Keratinocyte (primary cell): Measurements from ENCODE around the gene PDE10A. TPM values are rescaled to one million over a fixed set of nuclear protein-coding genes. Genes with fewer than 3 reads are reported as not detected.

Source experiments
- DNase-seq: peaks from one replicate; pipeline ENCODE4 v3.0.0-alpha.2; 2011; ENCODE audit warnings: low read depth, missing footprints, low spot score
- FAIRE-seq: peaks from 2 replicates; lab custom pipeline; 2011; peaks lifted over from hg19 to GRCh38; lab: Jason Lieb, UNC
- H2AFZ ChIP-seq: 2 replicates; pipeline ENCODE4 v1.6.0; 2012; ENCODE audit warnings: low read length, control low read depth, inconsistent platforms; ENCODE audit not compliant: control insufficient read depth
- H3K27ac ChIP-seq: 2 replicates; pipeline ENCODE4 v1.5.1; 2011; ENCODE audit warnings: low read length; ENCODE audit not compliant: control insufficient read depth, insufficient read depth
- H3K27me3 ChIP-seq: 3 replicates; pipeline ENCODE4 v1.6.0; 2011; ENCODE audit warnings: low read length; ENCODE audit not compliant: control insufficient read depth, insufficient read depth; ENCODE audit errors: extremely low read depth
- H3K36me3 ChIP-seq, 2 experiments: 2 replicates in 1 of 2; 3 replicates in 1 of 2; pipeline ENCODE4 v1.5.1; 2011; ENCODE audit warnings: low read length in 2 of 2, mild to moderate bottlenecking in 1 of 2; ENCODE audit not compliant: control insufficient read depth in 2 of 2, insufficient read depth in 2 of 2; ENCODE audit errors: extremely low read depth in 1 of 2
- H3K4me1 ChIP-seq: 3 replicates; pipeline ENCODE4 v1.5.1; 2011; ENCODE audit warnings: low read length; ENCODE audit not compliant: control insufficient read depth, insufficient read depth; ENCODE audit errors: extremely low read depth
- H3K4me2 ChIP-seq: 3 replicates; pipeline ENCODE4 v1.6.0; 2011; ENCODE audit warnings: low read depth, low read length; ENCODE audit not compliant: control insufficient read depth, insufficient read depth; ENCODE audit errors: extremely low read depth
- H3K4me3 ChIP-seq, 3 experiments: fragments of 200-600 bp in 1 of 3; sonication (generic) in 1 of 3; 2 replicates in 2 of 3; 3 replicates in 1 of 3; pipeline ENCODE4 v1.5.1; 2011 to 2016; ENCODE audit warnings: low read length in 3 of 3, mild to moderate bottlenecking in 3 of 3, control low read depth in 2 of 3, inconsistent platforms in 1 of 3, low read depth in 1 of 3, mixed read lengths in 1 of 3, mixed run types in 1 of 3, moderate library complexity in 1 of 3; ENCODE audit not compliant: control insufficient read depth in 2 of 3, insufficient read depth in 2 of 3; ENCODE audit errors: extremely low read depth in 1 of 3
- H3K79me2 ChIP-seq: 2 replicates; pipeline ENCODE4 v1.6.0; 2012; ENCODE audit warnings: low read length; ENCODE audit not compliant: control insufficient read depth, insufficient read depth
- H3K9ac ChIP-seq: 3 replicates; pipeline ENCODE4 v1.6.0; 2011; ENCODE audit warnings: low read length; ENCODE audit not compliant: control insufficient read depth, insufficient read depth; ENCODE audit errors: extremely low read depth
- H3K9me1 ChIP-seq: 3 replicates; pipeline ENCODE4 v1.6.0; 2011; ENCODE audit warnings: low read length; ENCODE audit not compliant: control insufficient read depth, insufficient read depth; ENCODE audit errors: extremely low read depth
- H3K9me3 ChIP-seq: 2 replicates; pipeline ENCODE4 v1.5.1; 2012; ENCODE audit warnings: low read depth, low read length; ENCODE audit not compliant: control insufficient read depth
- H4K20me1 ChIP-seq: 3 replicates; pipeline ENCODE4 v1.6.0; 2011; ENCODE audit warnings: low read length; ENCODE audit not compliant: control insufficient read depth, insufficient read depth; ENCODE audit errors: extremely low read depth
- CTCF ChIP-seq, 3 experiments: IDR thresholded peaks in 1 of 3; conservative IDR thresholded peaks in 1 of 3; optimal IDR thresholded peaks in 1 of 3; 2 replicates in 2 of 3; 3 replicates in 1 of 3; pipeline versions ENCODE3 to v1.5.1; 2011; ENCODE audit warnings: low read length in 3 of 3, mild to moderate bottlenecking in 3 of 3, moderate library complexity in 2 of 3, control low read depth in 1 of 3, inconsistent platforms in 1 of 3; ENCODE audit not compliant: insufficient read depth in 2 of 3; ENCODE audit errors: extremely low read depth in 1 of 3
- EZH2 ChIP-seq: IDR thresholded peaks from one replicate; pipeline ENCODE4 v1.6.1; 2012; ENCODE audit warnings: inconsistent platforms, mild to moderate bottlenecking, low read length, moderate library complexity
- dilution Hi-C: fragments of 300-500 bp; cut with MboI; formaldehyde crosslinking; loops from one replicate; pipeline ENCODE4 v1.7.0; 2020; ENCODE audit warnings: low sequenced_read_pairs; ENCODE audit not compliant: extremely low pct_ligation_motif_present
- polyA plus RNA-seq, 5 experiments: library from polyadenylated mRNA; depleted of rRNA in 3 of 5; stranded (reverse) in 3 of 5; stranded (forward) in 1 of 5; unstranded in 1 of 5; fragments of >200 nt; gene quantifications; 1 replicate in 1 of 5; 2 replicates in 3 of 5; 3 replicates in 1 of 5; pipeline versions ENCODE4 v1.2.1 to v1.2.3, GENCODE V29; 2011 to 2012; ENCODE audit warnings: missing spikeins in 2 of 5, low read depth in 1 of 5, low replicate concordance in 1 of 5

The PDE10A gene
- polyA plus RNA-seq, 1 donor (not counting 4 experiments of a cell fraction or from before 2014, with no cell fraction given) = not detected

GRCh38 chr6:165301372-165302246, 361.4 kb downstream of the PDE10A start:
- Histone ChIP-seq H3K4me3 (no peak overlapping the region), H3K79me2 (no peaks in the 10 kb centered on the region), H3K4me2 (no peak overlapping the region), H3K36me3 (no peaks in the 10 kb centered on the region), H3K9ac (no peak overlapping the region), H3K9me3 (peaks cover 8% of the 10 kb centered on the region), H3K27ac (no peak overlapping the region), H4K20me1 (no peaks in the 10 kb centered on the region), H3K9me1 (no peaks in the 10 kb centered on the region), H2AFZ (no peak overlapping the region), H3K4me1 (no peaks in the 10 kb centered on the region), H3K27me3 (no peaks in the 10 kb centered on the region)
- DNase-seq (no peak), FAIRE-seq (no peak)
- dilution Hi-C loops = no loop called here
- no peak for TF ChIP-seq EZH2
- TF ChIP-seq CTCF (optimal IDR thresholded peaks at IDR 0.05 in 1 of 3, IDR thresholded peaks at IDR 0.05 in 1 of 3, conservative IDR thresholded peaks at IDR 0.05 in 1 of 3; ENCODE audit: extremely low read depth in 1 of 3, insufficient read depth in 2 of 3, low read length in 3 of 3) = no peak

GRCh38 chr6:165300422-165300936, 362.6 kb downstream of the PDE10A start:
- peaks cover 8% of the 10 kb centered on the region for H3K9me3 ChIP-seq
- dilution Hi-C loops = no loop called here
- TF ChIP-seq CTCF (optimal IDR thresholded peaks at IDR 0.05 in 1 of 3, IDR thresholded peaks at IDR 0.05 in 1 of 3, conservative IDR thresholded peaks at IDR 0.05 in 1 of 3; ENCODE audit: extremely low read depth in 1 of 3, insufficient read depth in 2 of 3, low read length in 3 of 3) (no peak), EZH2 (no peak)
- H3K4me2 ChIP-seq = no peak overlapping the region
- FAIRE-seq (no peak), DNase-seq (no peak)
- no peaks in the 10 kb centered on the region for H3K36me3 ChIP-seq
- H3K79me2 ChIP-seq = no peaks in the 10 kb centered on the region
- no peak overlapping the region for H2AFZ ChIP-seq
- no peaks in the 10 kb centered on the region for H4K20me1 ChIP-seq
- no peak overlapping the region for H3K27ac ChIP-seq
- no peaks in the 10 kb centered on the region for H3K9me1 ChIP-seq
- H3K4me3 ChIP-seq = no peak overlapping the region
- H3K27me3 ChIP-seq = no peaks in the 10 kb centered on the region
- H3K4me1 ChIP-seq = no peaks in the 10 kb centered on the region
- no peak overlapping the region for H3K9ac ChIP-seq
